Neural cell (in vitro differentiated cells): ENCODE results near the gene AFG1L. TPM values are rescaled to one million over a fixed set of nuclear protein-coding genes. Genes with fewer than 3 reads are reported as not detected.

ENCODE experiments used
- H2AFZ ChIP-seq: fragments of 200-600, 300-800 bp; sonication (generic), shearing (Covaris generic); 2 replicates; pipeline ENCODE4 v1.6.0; 2014; ENCODE audit warnings: low read depth, mild to moderate bottlenecking, antibody characterized with exemption, low read length, moderate library complexity
- H3F3A ChIP-seq: fragments of 200-600 bp; shearing (Covaris generic); 2 replicates; pipeline ENCODE4 v1.6.1; 2016; ENCODE audit warnings: mild to moderate bottlenecking, moderate library complexity, mixed read lengths, antibody characterized with exemption, low read length; ENCODE audit not compliant: insufficient read depth, poor library complexity, severe bottlenecking
- H3K27ac ChIP-seq: fragments of 200-600, 300-800 bp; sonication (generic), shearing (Covaris generic); 2 replicates; pipeline ENCODE4 v1.5.1; 2014; ENCODE audit warnings: mild to moderate bottlenecking, low read length, moderate library complexity
- H3K27me3 ChIP-seq: fragments of 300-800, 200-600 bp; sonication (generic), shearing (Covaris generic); 2 replicates; pipeline ENCODE4 v1.6.0; 2014; ENCODE audit warnings: mild to moderate bottlenecking, low read depth, low read length, moderate library complexity; ENCODE audit not compliant: insufficient read depth
- H3K36me3 ChIP-seq: fragments of 300-800, 200-600 bp; sonication (generic), shearing (Covaris generic); 2 replicates; pipeline ENCODE4 v1.5.1; 2014; ENCODE audit warnings: mild to moderate bottlenecking, antibody characterized with exemption, low read length, moderate library complexity; ENCODE audit not compliant: insufficient read depth
- H3K4me2 ChIP-seq: fragments of 300-800, 200-600 bp; sonication (generic), shearing (Covaris generic); 2 replicates; pipeline ENCODE4 v1.6.0; 2014; ENCODE audit warnings: mild to moderate bottlenecking, low read length
- H3K4me3 ChIP-seq: fragments of 300-800, 200-600 bp; sonication (generic), shearing (Covaris generic); 2 replicates; pipeline ENCODE4 v1.5.1; 2014; ENCODE audit warnings: mild to moderate bottlenecking, low read length, moderate library complexity
- H3K79me2 ChIP-seq: fragments of 200-600 bp; shearing (Covaris generic); replicated peaks from 2 replicates; pipeline ENCODE4 v1.6.0; 2014; ENCODE audit warnings: mild to moderate bottlenecking, low read length, moderate library complexity; ENCODE audit not compliant: insufficient read depth
- H3K9ac ChIP-seq: fragments of 300-800, 200-600 bp; sonication (generic), shearing (Covaris generic); 2 replicates; pipeline ENCODE4 v1.6.1; 2016; ENCODE audit warnings: mild to moderate bottlenecking, low read length, mixed read lengths
- H3K9me2 ChIP-seq: fragments of 200-600 bp; shearing (Covaris generic); 2 replicates; pipeline ENCODE4 v1.6.1; 2016; ENCODE audit warnings: mild to moderate bottlenecking, low read length, mixed read lengths; ENCODE audit not compliant: insufficient read depth
- H3K9me3 ChIP-seq: fragments of 200-600, 300-800 bp; sonication (generic), shearing (Covaris generic); 2 replicates; pipeline ENCODE4 v1.6.1; 2016; ENCODE audit warnings: mild to moderate bottlenecking, mixed run types, low read length, moderate library complexity, mixed read lengths
- H4K20me1 ChIP-seq: fragments of 200-600 bp; shearing (Covaris generic); 2 replicates; pipeline ENCODE4 v1.6.1; 2016; ENCODE audit warnings: mild to moderate bottlenecking, mixed run types; ENCODE audit not compliant: insufficient read depth
- CTCF ChIP-seq: fragments of 450-650 bp; IDR thresholded peaks from 2 replicates; pipeline ENCODE4 v1.5.1; 2014; ENCODE audit warnings: antibody characterized with exemption, mild to moderate bottlenecking, moderate library complexity; ENCODE audit not compliant: poor library complexity, severe bottlenecking
- EP300 ChIP-seq: fragments of 450-650 bp; conservative IDR thresholded peaks from 2 replicates; pipeline ENCODE4 v1.6.1; 2014; ENCODE audit warnings: antibody characterized with exemption, mild to moderate bottlenecking, moderate library complexity; ENCODE audit not compliant: poor library complexity, severe bottlenecking
- EZH2 ChIP-seq: fragments of 200-600, 300-800 bp; shearing (Covaris generic), sonication (generic); IDR thresholded peaks from 2 replicates; pipeline ENCODE4 v1.6.1; 2014; ENCODE audit warnings: antibody characterized with exemption, low read length, borderline replicate concordance, mild to moderate bottlenecking; ENCODE audit not compliant: insufficient read depth, poor library complexity, severe bottlenecking
- MXI1 ChIP-seq: fragments of 450-650 bp; conservative IDR thresholded peaks from 2 replicates; pipeline ENCODE4 v1.6.1; 2014; ENCODE audit warnings: antibody characterized with exemption, mild to moderate bottlenecking; ENCODE audit not compliant: poor library complexity, severe bottlenecking
- POLR2AphosphoS5 ChIP-seq: IDR thresholded peaks from 2 replicates; pipeline ENCODE4 v1.6.1; 2012
- RAD21 ChIP-seq: fragments of 450-650 bp; conservative IDR thresholded peaks from 2 replicates; pipeline ENCODE4 v1.6.1; 2014; ENCODE audit warnings: antibody characterized with exemption, mild to moderate bottlenecking, moderate library complexity
- SMC3 ChIP-seq: fragments of 450-650 bp; conservative IDR thresholded peaks from 2 replicates; pipeline ENCODE4 v1.6.1; 2014; ENCODE audit warnings: antibody characterized with exemption, mild to moderate bottlenecking, moderate library complexity; ENCODE audit not compliant: poor library complexity
- TAF1 ChIP-seq: IDR thresholded peaks from 2 replicates; pipeline ENCODE4 v1.6.1; 2012; ENCODE audit warnings: low read depth
- polyA plus RNA-seq: library from polyadenylated mRNA; depleted of rRNA; stranded (reverse); fragments of >200 nt; gene quantifications from 2 replicates; pipeline ENCODE4 v1.2.3, GENCODE V29; 2014
- TF ChIP-seq, protein P1 (sequence below): IDR thresholded peaks from 2 replicates; pipeline ENCODE4 v1.6.1; 2012; ENCODE audit warnings: borderline replicate concordance

The AFG1L gene
- polyA plus RNA-seq, 1 donor from 2014 or later, result 3.3 TPM

DNA sequence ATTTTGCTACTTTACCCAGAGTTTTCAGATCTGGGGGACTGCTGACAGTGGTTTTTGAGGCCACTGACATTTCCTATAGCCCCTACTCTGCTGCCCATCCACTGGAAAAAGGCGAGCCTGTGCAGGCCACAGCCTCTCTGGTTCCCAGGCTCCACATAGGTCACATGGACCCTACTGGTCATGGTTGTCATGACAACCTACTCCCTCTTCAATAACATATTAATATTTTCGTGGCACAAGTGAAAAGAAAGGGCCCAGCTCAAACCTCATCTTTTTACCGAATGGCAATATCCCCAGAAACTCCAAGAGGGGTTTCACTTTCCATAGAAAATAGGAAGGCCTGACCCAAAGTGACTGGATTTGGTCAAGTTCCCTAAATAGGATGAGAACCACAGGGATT lies 254.9 kb downstream of the AFG1L start:
- Histone ChIP-seq H3F3A (no peaks in the 10 kb centered on the region), H3K27me3 (no peaks in the 10 kb centered on the region), H3K36me3 (no peaks in the 10 kb centered on the region), H2AFZ (no peak overlapping the region), H3K9me2 (no peaks in the 10 kb centered on the region), H3K4me3 (no peak overlapping the region), H3K4me2 (no peak overlapping the region), H3K27ac (no peak overlapping the region), H4K20me1 (no peaks in the 10 kb centered on the region), H3K79me2 (no peaks in the 10 kb centered on the region), H3K9me3 (no peaks in the 10 kb centered on the region), H3K9ac (no peak overlapping the region)
- no peak for TF ChIP-seq POLR2AphosphoS5

GRCh38 chr6:108550256-108550655 lies 255.4 kb downstream of the AFG1L start:
- Histone ChIP-seq H4K20me1 (no peaks in the 10 kb centered on the region), H3K36me3 (no peaks in the 10 kb centered on the region), H3K9me3 (no peaks in the 10 kb centered on the region), H3K27me3 (no peaks in the 10 kb centered on the region), H3K9me2 (no peaks in the 10 kb centered on the region), H3K4me2 (no peak overlapping the region), H3K9ac (no peak overlapping the region), H3K4me3 (no peak overlapping the region), H3K27ac (no peak overlapping the region), H2AFZ (no peak overlapping the region), H3F3A (no peaks in the 10 kb centered on the region), H3K79me2 (no peaks in the 10 kb centered on the region)
- TF ChIP-seq RAD21, result no peak
- TF ChIP-seq EZH2, result no peak
- TF ChIP-seq TAF1, result no peak
- no peak for TF ChIP-seq POLR2AphosphoS5
- no peak for TF ChIP-seq CTCF
- no peak for TF ChIP-seq MXI1
- TF ChIP-seq, protein P1, sequence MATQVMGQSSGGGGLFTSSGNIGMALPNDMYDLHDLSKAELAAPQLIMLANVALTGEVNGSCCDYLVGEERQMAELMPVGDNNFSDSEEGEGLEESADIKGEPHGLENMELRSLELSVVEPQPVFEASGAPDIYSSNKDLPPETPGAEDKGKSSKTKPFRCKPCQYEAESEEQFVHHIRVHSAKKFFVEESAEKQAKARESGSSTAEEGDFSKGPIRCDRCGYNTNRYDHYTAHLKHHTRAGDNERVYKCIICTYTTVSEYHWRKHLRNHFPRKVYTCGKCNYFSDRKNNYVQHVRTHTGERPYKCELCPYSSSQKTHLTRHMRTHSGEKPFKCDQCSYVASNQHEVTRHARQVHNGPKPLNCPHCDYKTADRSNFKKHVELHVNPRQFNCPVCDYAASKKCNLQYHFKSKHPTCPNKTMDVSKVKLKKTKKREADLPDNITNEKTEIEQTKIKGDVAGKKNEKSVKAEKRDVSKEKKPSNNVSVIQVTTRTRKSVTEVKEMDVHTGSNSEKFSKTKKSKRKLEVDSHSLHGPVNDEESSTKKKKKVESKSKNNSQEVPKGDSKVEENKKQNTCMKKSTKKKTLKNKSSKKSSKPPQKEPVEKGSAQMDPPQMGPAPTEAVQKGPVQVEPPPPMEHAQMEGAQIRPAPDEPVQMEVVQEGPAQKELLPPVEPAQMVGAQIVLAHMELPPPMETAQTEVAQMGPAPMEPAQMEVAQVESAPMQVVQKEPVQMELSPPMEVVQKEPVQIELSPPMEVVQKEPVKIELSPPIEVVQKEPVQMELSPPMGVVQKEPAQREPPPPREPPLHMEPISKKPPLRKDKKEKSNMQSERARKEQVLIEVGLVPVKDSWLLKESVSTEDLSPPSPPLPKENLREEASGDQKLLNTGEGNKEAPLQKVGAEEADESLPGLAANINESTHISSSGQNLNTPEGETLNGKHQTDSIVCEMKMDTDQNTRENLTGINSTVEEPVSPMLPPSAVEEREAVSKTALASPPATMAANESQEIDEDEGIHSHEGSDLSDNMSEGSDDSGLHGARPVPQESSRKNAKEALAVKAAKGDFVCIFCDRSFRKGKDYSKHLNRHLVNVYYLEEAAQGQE, result no peak
- no peak for TF ChIP-seq SMC3
- TF ChIP-seq EP300, result no peak
